Fibroblast of the aortic adventitia (primary cell): ENCODE measurements around the gene HIPK4. TPM values are rescaled to one million over a fixed set of nuclear protein-coding genes. Genes with fewer than 3 reads are reported as not detected.
A peak's percentile ranks its signal among the peaks of the same experiment; 100 is the strongest.

Experiments used
- DNase-seq: peaks from one replicate; pipeline ENCODE4 v3.0.0-alpha.2; 2010; ENCODE audit warnings: low read depth
- H3K4me3 ChIP-seq: 2 replicates; pipeline ENCODE4 v1.5.1; 2011; ENCODE audit warnings: low read depth, mild to moderate bottlenecking, control low read depth, low read length, moderate library complexity
- CTCF ChIP-seq: IDR thresholded peaks from 2 replicates; pipeline ENCODE4 v1.5.1; 2011; ENCODE audit warnings: mild to moderate bottlenecking, low read length, control low read depth, inconsistent platforms; ENCODE audit not compliant: insufficient read depth
- total RNA-seq: library from RNA; depleted of rRNA; stranded (reverse); fragments of >200 nt; gene quantifications from 2 replicates; pipeline ENCODE4 v1.2.3, GENCODE V29; 2012; ENCODE audit warnings: low replicate concordance

The HIPK4 gene
- total RNA-seq, 1 donor = 0.18 TPM

GRCh38 chr19:40360020-40360707 is 29.8 kb downstream of the HIPK4 start:
- no peak for DNase-seq
- no peak overlapping the region for H3K4me3 ChIP-seq
- TF ChIP-seq CTCF = no peak

- no peak for TF ChIP-seq CTCF
- no peak overlapping the region for H3K4me3 ChIP-seq
- no peak for DNase-seq
Observed at GRCh38 chr19:40358773-40359172, 31.2 kb downstream of the HIPK4 start.

- H3K4me3 ChIP-seq = no peak overlapping the region
- no peak for DNase-seq
- no peak for TF ChIP-seq CTCF
Observed at GRCh38 chr19:40357640-40358039, 32.3 kb downstream of the HIPK4 start.

- DNase-seq = peak; percentile 13
Observed at GRCh38 chr19:40356681-40357595, 33.0 kb downstream of the HIPK4 start.

GRCh38 chr19:40355975-40356680 is 33.9 kb downstream of the HIPK4 start:
- DNase-seq = no peak
- TF ChIP-seq CTCF = no peak
- H3K4me3 ChIP-seq = no peak overlapping the region

More at GRCh38 chr19:40356681-40357595, 33.0 kb downstream of the HIPK4 start:
- no peak overlapping the region for H3K4me3 ChIP-seq
- TF ChIP-seq CTCF = no peak

- TF ChIP-seq CTCF = no peak
- H3K4me3 ChIP-seq = peak overlapping the region; percentile 98
- peak; percentile 72 for DNase-seq
Observed at GRCh38 chr19:40348961-40349507, 40.9 kb downstream of the HIPK4 start.
